ENCODE results near the gene GPHN. TPM values are rescaled to one million over a fixed set of nuclear protein-coding genes. Genes with fewer than 3 reads are reported as not detected.

Gene GPHN
- total and polyA plus RNA-seq, 2 of the 8 experiments (the other 6 are each of a cell fraction or from before 2014, with no cell fraction given) = 6.0 to 16.0 TPM

GRCh38 chr14:66657780-66658179, 149.8 kb downstream of the GPHN start (continued):
- TF ChIP-seq CHD7 (IDR thresholded peaks at IDR 0.05; ENCODE audit: insufficient replicate concordance, low read length) (no peak), MAFK (IDR thresholded peaks at IDR 0.05; ENCODE audit: low read depth, low read length) (no peak), CHD2 (IDR thresholded peaks at IDR 0.05; ENCODE audit: low read length) (no peak), GTF2F1 (IDR thresholded peaks at IDR 0.05; ENCODE audit: borderline replicate concordance, low read depth, low read length) (no peak), JUN (IDR thresholded peaks at IDR 0.05; ENCODE audit: low read depth, low read length) (no peak)

Data from H1 (cell line).